Gastroesophageal sphincter (tissue), 4 donors: ENCODE measurements around the gene SMPD2. TPM values are rescaled to one million over a fixed set of nuclear protein-coding genes. Genes with fewer than 3 reads are reported as not detected.

Experiments
- ATAC-seq: fragments of 150-250 bp; one replicate; pipeline ENCODE4 v1.9.1; 2016; ENCODE audit warnings: mild to moderate bottlenecking, moderate library complexity
- H3K27ac ChIP-seq, 4 donors: fragments of 200-600 bp; sonication (generic) in 3 of 4; 1 replicate in 3 of 4; 2 replicates in 1 of 4; pipeline ENCODE4 v1.5.1; 2016 to 2019
- H3K27me3 ChIP-seq: fragments of 200-600 bp; sonication (generic); one replicate; pipeline ENCODE4 v1.5.1; 2019
- H3K36me3 ChIP-seq, 2 donors: fragments of 200-600 bp; sonication (generic); one replicate each; pipeline ENCODE4 v1.5.1; 2019; ENCODE audit warnings: control low read depth in 1 of 2
- H3K4me1 ChIP-seq, 3 donors: fragments of 200-600 bp; sonication (generic); 1 replicate in 2 of 3; 2 replicates in 1 of 3; pipeline ENCODE4 v1.5.1; 2016 to 2019; ENCODE audit warnings: control low read depth in 2 of 3
- H3K4me3 ChIP-seq, 2 donors: fragments of 200-600 bp; sonication (generic); one replicate each; pipeline ENCODE4 v1.5.1; 2019; ENCODE audit warnings: mild to moderate bottlenecking in 1 of 2, moderate library complexity in 1 of 2
- H3K9me3 ChIP-seq, 3 donors: fragments of 200-600 bp; sonication (generic); one replicate each; pipeline ENCODE4 v1.5.1; 2017 to 2019; ENCODE audit warnings: control low read depth in 2 of 3
- EP300 ChIP-seq: sonication (generic); formaldehyde crosslinking; IDR thresholded peaks from one replicate; pipeline ENCODE4 v1.6.1; 2017; ENCODE audit warnings: antibody characterized with exemption, mild to moderate bottlenecking
- POLR2A ChIP-seq, 2 donors: fragments of 450-650 bp; IDR thresholded peaks; one replicate each; pipeline ENCODE4 v1.6.1; 2017; ENCODE audit warnings: antibody characterized with exemption in 2 of 2, mild to moderate bottlenecking in 2 of 2, moderate library complexity in 1 of 2
- POLR2AphosphoS5 ChIP-seq: sonication (generic); formaldehyde crosslinking; IDR thresholded peaks from one replicate; pipeline ENCODE4 v1.6.1; 2017; ENCODE audit warnings: antibody characterized with exemption
- WGBS, 2 donors: methylation state at CpG; one replicate each; pipeline ENCODE4 v1.1.5; 2018; ENCODE audit warnings: low coverage in 1 of 2; 5-methylcytosine and 5-hydroxymethylcytosine counted together
- total RNA-seq, 4 donors: library from RNA; depleted of rRNA; stranded (reverse); fragments of >200 nt; gene quantifications; one replicate each; pipeline ENCODE4 v1.1.0, GENCODE V29; 2016
- TF ChIP-seq, protein P1 (sequence below), 4 experiments: fragments of 200-600 bp in 2 of 4; fragments of 450-650 bp in 2 of 4; sonication (generic) in 1 of 4; IDR thresholded peaks; one replicate each; pipeline ENCODE4 v1.5.1; 2017 to 2019; ENCODE audit warnings: antibody characterized with exemption in 4 of 4, mild to moderate bottlenecking in 2 of 4, moderate library complexity in 2 of 4

SMPD2 gene
- total RNA-seq, 4 donors from 2014 or later: 3.5 to 7.5 (median 6.4) TPM

- Histone ChIP-seq H3K9me3 (no peaks in the 10 kb centered on the region), H3K27ac (no peak overlapping the region), H3K27me3 (no peaks in the 10 kb centered on the region), H3K36me3 (peaks cover 0 to 22% of the 10 kb centered on the region in 2 donors), H3K4me3 (no peak overlapping the region), H3K4me1 (peaks cover 0 to 25% (median 12%) of the 10 kb centered on the region in 3 donors)
- TF ChIP-seq POLR2A (IDR thresholded peaks at IDR 0.05): no peak
- no peak for TF ChIP-seq EP300
- TF ChIP-seq POLR2AphosphoS5: no peak
- TF ChIP-seq, protein P1, sequence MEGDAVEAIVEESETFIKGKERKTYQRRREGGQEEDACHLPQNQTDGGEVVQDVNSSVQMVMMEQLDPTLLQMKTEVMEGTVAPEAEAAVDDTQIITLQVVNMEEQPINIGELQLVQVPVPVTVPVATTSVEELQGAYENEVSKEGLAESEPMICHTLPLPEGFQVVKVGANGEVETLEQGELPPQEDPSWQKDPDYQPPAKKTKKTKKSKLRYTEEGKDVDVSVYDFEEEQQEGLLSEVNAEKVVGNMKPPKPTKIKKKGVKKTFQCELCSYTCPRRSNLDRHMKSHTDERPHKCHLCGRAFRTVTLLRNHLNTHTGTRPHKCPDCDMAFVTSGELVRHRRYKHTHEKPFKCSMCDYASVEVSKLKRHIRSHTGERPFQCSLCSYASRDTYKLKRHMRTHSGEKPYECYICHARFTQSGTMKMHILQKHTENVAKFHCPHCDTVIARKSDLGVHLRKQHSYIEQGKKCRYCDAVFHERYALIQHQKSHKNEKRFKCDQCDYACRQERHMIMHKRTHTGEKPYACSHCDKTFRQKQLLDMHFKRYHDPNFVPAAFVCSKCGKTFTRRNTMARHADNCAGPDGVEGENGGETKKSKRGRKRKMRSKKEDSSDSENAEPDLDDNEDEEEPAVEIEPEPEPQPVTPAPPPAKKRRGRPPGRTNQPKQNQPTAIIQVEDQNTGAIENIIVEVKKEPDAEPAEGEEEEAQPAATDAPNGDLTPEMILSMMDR (IDR thresholded peaks at IDR 0.05): no peak
- WGBS, 2 donors: 90% methylated on average over 2 of the region's 7 CpGs; no CpG with 5 or more reads in 1 of the 2 donors
- ATAC-seq: no peak
These were observed 10.9 kb downstream of the SMPD2 start for GRCh38 chr6:109451376-109451775.

- peaks cover 0 to 32% (median 12%) of the 10 kb centered on the region in 3 donors for H3K4me1 ChIP-seq
- no peak overlapping the region for H3K27ac ChIP-seq
- peaks cover 0 to 14% of the 10 kb centered on the region in 2 donors for H3K36me3 ChIP-seq
- TF ChIP-seq POLR2AphosphoS5: no peak
- TF ChIP-seq, protein P1 (IDR thresholded peaks at IDR 0.05): no peak
- no peak for TF ChIP-seq POLR2A (IDR thresholded peaks at IDR 0.05)
- no peak for TF ChIP-seq EP300
- no peaks in the 10 kb centered on the region for H3K27me3 ChIP-seq
- ATAC-seq: no peak
- no peaks in the 10 kb centered on the region for H3K9me3 ChIP-seq
- WGBS, 2 donors: 96 to 100% methylated on average over 7 to 8 of the region's 9 CpGs
- H3K4me3 ChIP-seq: no peak overlapping the region
These were observed 11.7 kb downstream of the SMPD2 start for GRCh38 chr6:109452181-109452580.

DNA sequence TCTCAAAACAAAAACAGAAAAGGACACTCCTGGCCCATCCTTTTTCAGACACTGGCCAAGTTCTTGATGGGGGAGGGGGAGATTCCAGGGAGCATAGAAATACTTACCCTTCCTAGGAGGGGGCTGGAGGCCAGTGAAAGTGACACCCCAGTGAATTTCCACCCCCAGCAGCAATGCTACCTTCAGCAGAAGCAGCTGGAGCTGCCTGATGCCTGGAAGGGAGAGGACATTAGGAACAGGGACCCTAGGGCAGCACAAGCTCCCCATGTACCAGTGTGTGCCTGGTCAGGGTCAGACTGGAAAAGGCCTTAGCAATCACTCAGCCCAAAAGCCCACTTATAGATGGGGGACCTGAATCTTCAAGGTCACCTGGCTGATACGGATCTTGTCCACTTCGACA lies 12.6 kb downstream of the SMPD2 start:
- TF ChIP-seq EP300: no peak
- TF ChIP-seq POLR2AphosphoS5: no peak
- TF ChIP-seq, protein P1 (IDR thresholded peaks at IDR 0.05): no peak
- TF ChIP-seq POLR2A (IDR thresholded peaks at IDR 0.05): no peak
- ATAC-seq: no peak
- peaks cover 0 to 32% (median 12%) of the 10 kb centered on the region in 3 donors for H3K4me1 ChIP-seq
- no peaks in the 10 kb centered on the region for H3K9me3 ChIP-seq
- no peak overlapping the region for H3K27ac ChIP-seq
- no peak overlapping the region for H3K4me3 ChIP-seq
- H3K36me3 ChIP-seq: peaks cover 0 to 13% of the 10 kb centered on the region in 2 donors
- WGBS, 2 donors: no CpG with 5 or more reads among the region's 2 CpGs
- no peaks in the 10 kb centered on the region for H3K27me3 ChIP-seq

DNA sequence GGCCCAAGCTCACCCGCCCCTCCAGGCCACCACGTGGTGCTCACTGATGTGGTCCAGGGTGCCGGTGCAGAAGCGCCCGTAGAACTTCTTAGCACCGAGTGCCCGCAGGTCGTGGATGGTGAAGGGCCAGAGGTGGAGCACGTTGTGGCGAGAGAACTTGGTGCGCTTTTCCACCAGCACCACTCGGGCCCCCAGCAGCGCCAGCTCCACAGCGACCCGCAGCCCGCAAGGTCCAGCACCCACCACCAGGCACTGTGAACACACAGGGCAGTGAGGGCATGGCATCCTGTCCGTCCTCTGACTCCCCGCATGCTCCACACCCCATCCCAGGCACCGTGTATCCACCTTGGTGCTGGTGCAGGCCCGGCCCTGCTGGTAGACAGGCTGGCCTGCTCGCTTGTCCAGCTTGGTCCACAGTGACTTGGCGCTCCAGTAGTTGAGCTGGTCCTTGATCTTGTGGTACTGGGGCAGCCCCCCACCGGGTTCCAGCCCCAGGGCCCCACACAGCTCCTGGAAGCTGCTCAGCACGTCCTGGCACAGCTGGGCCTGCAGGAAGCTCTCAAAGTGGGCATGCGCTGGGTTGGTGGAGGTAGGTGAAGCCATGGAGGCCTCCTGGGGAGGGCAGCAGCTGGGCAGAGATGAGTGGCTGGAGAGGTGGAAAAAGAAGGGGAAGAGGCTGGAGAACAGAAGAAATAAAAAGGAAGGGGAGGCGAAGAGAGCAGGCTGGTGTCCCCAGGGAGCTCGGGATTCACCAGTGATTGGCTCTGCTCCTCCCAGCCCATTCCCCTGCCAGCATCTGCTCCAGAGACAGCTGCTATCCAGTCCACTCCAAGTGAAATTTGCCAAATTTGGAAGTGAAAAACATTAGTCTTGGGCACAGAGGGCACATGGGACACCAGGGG lies 13.3 kb downstream of the SMPD2 start:
- peaks cover 0 to 32% (median 12%) of the 10 kb centered on the region in 3 donors for H3K4me1 ChIP-seq
- TF ChIP-seq EP300 (no peak), POLR2A (IDR thresholded peaks at IDR 0.05) (no peak), POLR2AphosphoS5 (no peak)
- TF ChIP-seq, protein P1 (IDR thresholded peaks at IDR 0.05): no peak
- no peaks in the 10 kb centered on the region for H3K27me3 ChIP-seq
- no peaks in the 10 kb centered on the region for H3K9me3 ChIP-seq
- 60 to 74% methylated on average over 2 of the region's 27 CpGs for WGBS, 2 donors
- H3K27ac ChIP-seq: peak overlapping the region in 3 of 4 donors; percentile 76 to 82 (median 81)
- ATAC-seq: no peak
- peak overlapping the region in 1 of 2 donors; percentile 87 for H3K4me3 ChIP-seq
- H3K36me3 ChIP-seq: peaks cover 0 to 13% of the 10 kb centered on the region in 2 donors
